HepG2 (cell line): ENCODE results near the gene CHI3L1. TPM values are rescaled to one million over a fixed set of nuclear protein-coding genes. Genes with fewer than 3 reads are reported as not detected.

ENCODE experiments used
- ATAC-seq: fragments of 200-7000 bp; cut with Tn5 transposase; 3 replicates; pipeline ENCODE4 v1.9.1; 2020; ENCODE audit warnings: mild to moderate bottlenecking, moderate library complexity
- BruUV-seq: library from RNA; stranded (reverse); fragments of 400-500 nt; replicated peaks from 2 replicates; lab custom pipeline; 2021; lab: Mats Ljungman, UMichigan
- CTCF ChIA-PET: fragments of 300-600 bp; formaldehyde crosslinking; extraction: SDS; loops from one replicate; lab custom pipeline; 2021; ENCODE audit warnings: low total read pairs, inconsistent platforms, low intra/inter-chr PET ratio; lab: Yijun Ruan, JAX
- POLR2A ChIA-PET: fragments of 350-600 bp; sonication (Branson Sonifier 250); formaldehyde crosslinking; loops from one replicate; lab custom pipeline; 2020; ENCODE audit warnings: antibody characterized with exemption, inconsistent platforms; lab: Yijun Ruan, JAX
- DNase-seq: peaks from one replicate; pipeline ENCODE4 v3.0.0-alpha.2; 2015; ENCODE audit warnings: low spot score
- FAIRE-seq: peaks from 3 replicates; lab custom pipeline; 2011; peaks lifted over from hg19 to GRCh38; lab: Jason Lieb, UNC
- H2AFZ ChIP-seq: one replicate; pipeline ENCODE4 v1.6.1; 2011; ENCODE audit warnings: low read length, inconsistent platforms
- H3K27ac ChIP-seq: fragments of 300-600 bp; 3 replicates; pipeline ENCODE4 v1.8.0; 2011; ENCODE audit warnings: mixed run types, mild to moderate bottlenecking, mixed read lengths, low read length, inconsistent platforms; ENCODE audit not compliant: insufficient read depth; ENCODE audit errors: extremely low read length
- H3K27me3 ChIP-seq, 2 experiments: fragments of 200-600 bp in 1 of 2; 2 replicates in 1 of 2; 3 replicates in 1 of 2; pipeline versions ENCODE4 v1.6.0 to v1.8.0; 2011; ENCODE audit warnings: low read length in 2 of 2, mild to moderate bottlenecking in 2 of 2, moderate library complexity in 2 of 2, inconsistent platforms in 1 of 2; ENCODE audit not compliant: insufficient read depth in 2 of 2, control insufficient read depth in 1 of 2
- H3K36me3 ChIP-seq, 2 experiments: fragments of 200-600 bp in 1 of 2; replicated peaks in 1 of 2; 2 replicates in 1 of 2; 3 replicates in 1 of 2; pipeline versions ENCODE4 v1.5.1 to v1.8.0; 2011; ENCODE audit warnings: low read length in 2 of 2, inconsistent platforms in 1 of 2; ENCODE audit not compliant: insufficient read depth in 2 of 2, control insufficient read depth in 1 of 2
- H3K4me1 ChIP-seq: 2 replicates; pipeline ENCODE4 v1.5.1; 2012; ENCODE audit warnings: low read length, inconsistent platforms; ENCODE audit not compliant: insufficient read depth
- H3K4me2 ChIP-seq: 2 replicates; pipeline ENCODE4 v1.6.0; 2011; ENCODE audit warnings: low read depth, low read length, inconsistent platforms
- H3K4me3 ChIP-seq, 3 experiments: fragments of 200-600 bp in 1 of 3; sonication (generic), shearing (Covaris generic) in 1 of 3; replicated peaks in 1 of 3; 2 replicates each; pipeline ENCODE4 v1.5.1; 2011 to 2016; ENCODE audit warnings: low read length in 3 of 3, inconsistent platforms in 2 of 3, low read depth in 2 of 3, mild to moderate bottlenecking in 2 of 3, control low read depth in 1 of 3, mixed read lengths in 1 of 3; ENCODE audit not compliant: insufficient read depth in 1 of 3
- H3K79me2 ChIP-seq: one replicate; pipeline ENCODE4 v1.6.1; 2011; ENCODE audit warnings: low read length, inconsistent platforms; ENCODE audit not compliant: insufficient read depth
- H3K9ac ChIP-seq: 2 replicates; pipeline ENCODE4 v1.6.0; 2011; ENCODE audit warnings: mild to moderate bottlenecking, low read depth, low read length, inconsistent platforms; ENCODE audit not compliant: insufficient read depth
- H3K9me3 ChIP-seq: 2 replicates; pipeline ENCODE4 v1.5.1; 2012; ENCODE audit warnings: mild to moderate bottlenecking, low read length
- H4K20me1 ChIP-seq: 2 replicates; pipeline ENCODE4 v1.6.0; 2011; ENCODE audit warnings: inconsistent platforms, mild to moderate bottlenecking, low read length, moderate library complexity; ENCODE audit not compliant: insufficient read depth
- ATAD3A ChIP-seq: sonication (generic); formaldehyde crosslinking; IDR thresholded peaks from 2 replicates; pipeline ENCODE4 v1.4.0; 2020; ENCODE audit warnings: missing genetic modification reagents
- DR1 ChIP-seq: sonication (generic); formaldehyde crosslinking; IDR thresholded peaks from 2 replicates; pipeline ENCODE4 v1.8.0; 2021; ENCODE audit warnings: mild to moderate bottlenecking, missing genetic modification reagents, inconsistent platforms
- NCOA1 ChIP-seq: sonication (generic); formaldehyde crosslinking; IDR thresholded peaks from 2 replicates; pipeline ENCODE4 v1.9.0; 2021; ENCODE audit warnings: missing genetic modification reagents
- ZFAT ChIP-seq: sonication (generic); formaldehyde crosslinking; conservative IDR thresholded peaks from 2 replicates; pipeline ENCODE4 v1.8.1; 2023; ENCODE audit warnings: missing genetic modification reagents, inconsistent platforms
- ZNF564 ChIP-seq: sonication (generic); formaldehyde crosslinking; IDR thresholded peaks from 2 replicates; pipeline ENCODE4 v1.8.1; 2023; ENCODE audit warnings: mild to moderate bottlenecking, missing genetic modification reagents
- ZNF660 ChIP-seq: sonication (generic); formaldehyde crosslinking; IDR thresholded peaks from 2 replicates; pipeline ENCODE4 v1.5.1; 2020; ENCODE audit warnings: mild to moderate bottlenecking, low read depth, missing genetic modification reagents, borderline replicate concordance
- WGBS: methylation state at CpG from one replicate; pipeline ENCODE4 v1.1.6; 2017; ENCODE audit warnings: low lambda C conversion rate; 5-methylcytosine and 5-hydroxymethylcytosine counted together
- in situ Hi-C: cut with HindIII; loops from 2 replicates; pipeline ENCODE4 v1.10.0; 2017; ENCODE audit warnings: low pct_unique_long_range_greater_than_20kb; ENCODE audit not compliant: extremely low pct_ligation_motif_present
- intact Hi-C: fragments of 100-400 bp; cut with micrococcal nuclease; formaldehyde crosslinking; loops from one replicate; pipeline ENCODE4 v1.10.0; 2022; ENCODE audit not compliant: unreplicated experiment
- polyA plus RNA-seq, 8 experiments: library from polyadenylated mRNA; depleted of rRNA in 3 of 8; stranded (reverse) in 7 of 8; unstranded in 1 of 8; fragments of >200 nt; fragmentation: Illumina TruSeq in 4 of 8; extraction: Trizol in 4 of 8; gene quantifications; 2 replicates each; pipeline versions ENCODE4 v1.2.1 to v1.2.3, GENCODE V29; 2011 to 2016; ENCODE audit warnings: low read depth in 4 of 8, missing spikeins in 1 of 8, mixed read lengths in 1 of 8; ENCODE audit not compliant: insufficient read depth in 1 of 8
- total RNA-seq, 5 experiments: library from RNA; depleted of rRNA; stranded (reverse); fragments of >200 nt; fragmentation: Illumina TruSeq; extraction: Trizol; gene quantifications; 2 replicates each; pipeline ENCODE4 v1.2.3, GENCODE V29; 2016; ENCODE audit warnings: low read depth in 1 of 5
- TF ChIP-seq, protein P1 (sequence below): sonication (generic); formaldehyde crosslinking; IDR thresholded peaks from 2 replicates; pipeline ENCODE4 v1.5.1; 2020; ENCODE audit warnings: mild to moderate bottlenecking, missing genetic modification reagents, moderate library complexity
- TF ChIP-seq, protein P2 (sequence below): sonication (generic); formaldehyde crosslinking; IDR thresholded peaks from 2 replicates; pipeline ENCODE4 v1.5.1; 2020; ENCODE audit warnings: mild to moderate bottlenecking, missing genetic modification reagents, borderline replicate concordance
- TF ChIP-seq, protein P3 (sequence below): sonication (generic); formaldehyde crosslinking; IDR thresholded peaks from 2 replicates; pipeline ENCODE4 v1.5.0; 2020; ENCODE audit warnings: mild to moderate bottlenecking, missing genetic modification reagents, moderate library complexity
- TF ChIP-seq, protein P4 (sequence below): fragments of 450-650 bp; IDR thresholded peaks from 2 replicates; pipeline ENCODE4 v1.6.1; 2017

The CHI3L1 gene
- total and polyA plus RNA-seq, 2 of the 13 experiments (the other 11 are each of a cell fraction or from before 2014, with no cell fraction given), result 0.09 to 0.13 TPM

DNA sequence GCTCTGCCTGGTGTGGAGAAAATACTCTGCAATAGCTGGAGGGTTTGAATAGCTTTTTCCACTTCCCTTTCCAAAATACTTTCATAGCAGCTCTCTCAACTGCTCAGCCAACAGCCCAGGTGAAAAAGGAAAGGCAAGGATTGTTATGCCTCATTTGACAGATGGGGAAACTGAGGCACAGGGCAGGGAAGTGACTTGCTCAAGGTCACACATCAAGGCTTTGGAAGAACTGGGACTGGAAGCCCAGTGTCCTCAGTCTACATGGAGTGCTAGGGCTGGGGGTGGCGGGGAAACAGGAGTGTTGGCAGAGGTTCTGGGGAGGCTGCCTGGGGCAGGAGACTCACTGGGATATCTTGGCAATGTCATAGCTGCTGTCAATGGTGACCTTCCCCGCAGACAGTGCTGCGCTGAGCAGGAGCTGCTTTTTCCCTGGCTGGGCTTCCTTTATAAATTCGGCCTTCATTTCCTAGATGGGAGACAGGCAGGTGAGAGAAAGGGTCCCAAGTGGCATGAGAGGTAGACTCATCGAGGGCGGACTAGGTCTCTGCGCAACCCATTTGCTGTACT lies 4.0 kb downstream of the CHI3L1 start:
- Histone ChIP-seq H3K27ac (no peak overlapping the region), H3K4me2 (no peak overlapping the region), H3K9ac (no peak overlapping the region), H3K27me3 (peaks cover 0 to 18% of the 10 kb centered on the region in 2 experiments; a peak in 3 of 5 replicates), H4K20me1 (no peaks in the 10 kb centered on the region), H3K9me3 (no peaks in the 10 kb centered on the region), H3K79me2 (no peaks in the 10 kb centered on the region), H3K36me3 (no peaks in the 10 kb centered on the region), H2AFZ (no peak overlapping the region), H3K4me1 (peaks cover 15% of the 10 kb centered on the region), H3K4me3 (no peak overlapping the region)
- FAIRE-seq (no peak), ATAC-seq (no peak), DNase-seq (no peak)
- intact Hi-C loops (no loop called here), in situ Hi-C loops (no loop called here)
- ChIA-PET POLR2A (no interaction called here), CTCF (no interaction called here)
- 69% methylated on average over 6 of the region's 7 CpGs for WGBS
- no TSS peak for BruUV-seq
- TF ChIP-seq, protein P1, sequence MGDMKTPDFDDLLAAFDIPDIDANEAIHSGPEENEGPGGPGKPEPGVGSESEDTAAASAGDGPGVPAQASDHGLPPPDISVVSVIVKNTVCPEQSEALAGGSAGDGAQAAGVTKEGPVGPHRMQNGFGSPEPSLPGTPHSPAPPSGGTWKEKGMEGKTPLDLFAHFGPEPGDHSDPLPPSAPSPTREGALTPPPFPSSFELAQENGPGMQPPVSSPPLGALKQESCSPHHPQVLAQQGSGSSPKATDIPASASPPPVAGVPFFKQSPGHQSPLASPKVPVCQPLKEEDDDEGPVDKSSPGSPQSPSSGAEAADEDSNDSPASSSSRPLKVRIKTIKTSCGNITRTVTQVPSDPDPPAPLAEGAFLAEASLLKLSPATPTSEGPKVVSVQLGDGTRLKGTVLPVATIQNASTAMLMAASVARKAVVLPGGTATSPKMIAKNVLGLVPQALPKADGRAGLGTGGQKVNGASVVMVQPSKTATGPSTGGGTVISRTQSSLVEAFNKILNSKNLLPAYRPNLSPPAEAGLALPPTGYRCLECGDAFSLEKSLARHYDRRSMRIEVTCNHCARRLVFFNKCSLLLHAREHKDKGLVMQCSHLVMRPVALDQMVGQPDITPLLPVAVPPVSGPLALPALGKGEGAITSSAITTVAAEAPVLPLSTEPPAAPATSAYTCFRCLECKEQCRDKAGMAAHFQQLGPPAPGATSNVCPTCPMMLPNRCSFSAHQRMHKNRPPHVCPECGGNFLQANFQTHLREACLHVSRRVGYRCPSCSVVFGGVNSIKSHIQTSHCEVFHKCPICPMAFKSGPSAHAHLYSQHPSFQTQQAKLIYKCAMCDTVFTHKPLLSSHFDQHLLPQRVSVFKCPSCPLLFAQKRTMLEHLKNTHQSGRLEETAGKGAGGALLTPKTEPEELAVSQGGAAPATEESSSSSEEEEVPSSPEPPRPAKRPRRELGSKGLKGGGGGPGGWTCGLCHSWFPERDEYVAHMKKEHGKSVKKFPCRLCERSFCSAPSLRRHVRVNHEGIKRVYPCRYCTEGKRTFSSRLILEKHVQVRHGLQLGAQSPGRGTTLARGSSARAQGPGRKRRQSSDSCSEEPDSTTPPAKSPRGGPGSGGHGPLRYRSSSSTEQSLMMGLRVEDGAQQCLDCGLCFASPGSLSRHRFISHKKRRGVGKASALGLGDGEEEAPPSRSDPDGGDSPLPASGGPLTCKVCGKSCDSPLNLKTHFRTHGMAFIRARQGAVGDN, result no peak
- no peak for TF ChIP-seq DR1 (CRISPR knock-in tag)
- TF ChIP-seq ZFAT (CRISPR knock-in tag), result no peak
- no peak for TF ChIP-seq ATAD3A (CRISPR knock-in tag)
- TF ChIP-seq, protein P2, sequence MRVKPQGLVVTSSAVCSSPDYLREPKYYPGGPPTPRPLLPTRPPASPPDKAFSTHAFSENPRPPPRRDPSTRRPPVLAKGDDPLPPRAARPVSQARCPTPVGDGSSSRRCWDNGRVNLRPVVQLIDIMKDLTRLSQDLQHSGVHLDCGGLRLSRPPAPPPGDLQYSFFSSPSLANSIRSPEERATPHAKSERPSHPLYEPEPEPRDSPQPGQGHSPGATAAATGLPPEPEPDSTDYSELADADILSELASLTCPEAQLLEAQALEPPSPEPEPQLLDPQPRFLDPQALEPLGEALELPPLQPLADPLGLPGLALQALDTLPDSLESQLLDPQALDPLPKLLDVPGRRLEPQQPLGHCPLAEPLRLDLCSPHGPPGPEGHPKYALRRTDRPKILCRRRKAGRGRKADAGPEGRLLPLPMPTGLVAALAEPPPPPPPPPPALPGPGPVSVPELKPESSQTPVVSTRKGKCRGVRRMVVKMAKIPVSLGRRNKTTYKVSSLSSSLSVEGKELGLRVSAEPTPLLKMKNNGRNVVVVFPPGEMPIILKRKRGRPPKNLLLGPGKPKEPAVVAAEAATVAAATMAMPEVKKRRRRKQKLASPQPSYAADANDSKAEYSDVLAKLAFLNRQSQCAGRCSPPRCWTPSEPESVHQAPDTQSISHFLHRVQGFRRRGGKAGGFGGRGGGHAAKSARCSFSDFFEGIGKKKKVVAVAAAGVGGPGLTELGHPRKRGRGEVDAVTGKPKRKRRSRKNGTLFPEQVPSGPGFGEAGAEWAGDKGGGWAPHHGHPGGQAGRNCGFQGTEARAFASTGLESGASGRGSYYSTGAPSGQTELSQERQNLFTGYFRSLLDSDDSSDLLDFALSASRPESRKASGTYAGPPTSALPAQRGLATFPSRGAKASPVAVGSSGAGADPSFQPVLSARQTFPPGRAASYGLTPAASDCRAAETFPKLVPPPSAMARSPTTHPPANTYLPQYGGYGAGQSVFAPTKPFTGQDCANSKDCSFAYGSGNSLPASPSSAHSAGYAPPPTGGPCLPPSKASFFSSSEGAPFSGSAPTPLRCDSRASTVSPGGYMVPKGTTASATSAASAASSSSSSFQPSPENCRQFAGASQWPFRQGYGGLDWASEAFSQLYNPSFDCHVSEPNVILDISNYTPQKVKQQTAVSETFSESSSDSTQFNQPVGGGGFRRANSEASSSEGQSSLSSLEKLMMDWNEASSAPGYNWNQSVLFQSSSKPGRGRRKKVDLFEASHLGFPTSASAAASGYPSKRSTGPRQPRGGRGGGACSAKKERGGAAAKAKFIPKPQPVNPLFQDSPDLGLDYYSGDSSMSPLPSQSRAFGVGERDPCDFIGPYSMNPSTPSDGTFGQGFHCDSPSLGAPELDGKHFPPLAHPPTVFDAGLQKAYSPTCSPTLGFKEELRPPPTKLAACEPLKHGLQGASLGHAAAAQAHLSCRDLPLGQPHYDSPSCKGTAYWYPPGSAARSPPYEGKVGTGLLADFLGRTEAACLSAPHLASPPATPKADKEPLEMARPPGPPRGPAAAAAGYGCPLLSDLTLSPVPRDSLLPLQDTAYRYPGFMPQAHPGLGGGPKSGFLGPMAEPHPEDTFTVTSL, result no peak
- TF ChIP-seq ZNF660, result no peak
- TF ChIP-seq, protein P3, sequence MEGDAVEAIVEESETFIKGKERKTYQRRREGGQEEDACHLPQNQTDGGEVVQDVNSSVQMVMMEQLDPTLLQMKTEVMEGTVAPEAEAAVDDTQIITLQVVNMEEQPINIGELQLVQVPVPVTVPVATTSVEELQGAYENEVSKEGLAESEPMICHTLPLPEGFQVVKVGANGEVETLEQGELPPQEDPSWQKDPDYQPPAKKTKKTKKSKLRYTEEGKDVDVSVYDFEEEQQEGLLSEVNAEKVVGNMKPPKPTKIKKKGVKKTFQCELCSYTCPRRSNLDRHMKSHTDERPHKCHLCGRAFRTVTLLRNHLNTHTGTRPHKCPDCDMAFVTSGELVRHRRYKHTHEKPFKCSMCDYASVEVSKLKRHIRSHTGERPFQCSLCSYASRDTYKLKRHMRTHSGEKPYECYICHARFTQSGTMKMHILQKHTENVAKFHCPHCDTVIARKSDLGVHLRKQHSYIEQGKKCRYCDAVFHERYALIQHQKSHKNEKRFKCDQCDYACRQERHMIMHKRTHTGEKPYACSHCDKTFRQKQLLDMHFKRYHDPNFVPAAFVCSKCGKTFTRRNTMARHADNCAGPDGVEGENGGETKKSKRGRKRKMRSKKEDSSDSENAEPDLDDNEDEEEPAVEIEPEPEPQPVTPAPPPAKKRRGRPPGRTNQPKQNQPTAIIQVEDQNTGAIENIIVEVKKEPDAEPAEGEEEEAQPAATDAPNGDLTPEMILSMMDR (CRISPR knock-in tag), result no peak
- TF ChIP-seq NCOA1 (CRISPR knock-in tag), result no peak
- TF ChIP-seq ZNF564 (CRISPR knock-in tag), result no peak
- TF ChIP-seq, protein P4, sequence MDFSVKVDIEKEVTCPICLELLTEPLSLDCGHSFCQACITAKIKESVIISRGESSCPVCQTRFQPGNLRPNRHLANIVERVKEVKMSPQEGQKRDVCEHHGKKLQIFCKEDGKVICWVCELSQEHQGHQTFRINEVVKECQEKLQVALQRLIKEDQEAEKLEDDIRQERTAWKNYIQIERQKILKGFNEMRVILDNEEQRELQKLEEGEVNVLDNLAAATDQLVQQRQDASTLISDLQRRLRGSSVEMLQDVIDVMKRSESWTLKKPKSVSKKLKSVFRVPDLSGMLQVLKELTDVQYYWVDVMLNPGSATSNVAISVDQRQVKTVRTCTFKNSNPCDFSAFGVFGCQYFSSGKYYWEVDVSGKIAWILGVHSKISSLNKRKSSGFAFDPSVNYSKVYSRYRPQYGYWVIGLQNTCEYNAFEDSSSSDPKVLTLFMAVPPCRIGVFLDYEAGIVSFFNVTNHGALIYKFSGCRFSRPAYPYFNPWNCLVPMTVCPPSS, result no peak
